A549 (cell line): Measurements from ENCODE around the gene AHCTF1. TPM values are rescaled to one million over a fixed set of nuclear protein-coding genes. Genes with fewer than 3 reads are reported as not detected.

Experiments used
- ATAC-seq, 2 experiments: fragments of 200-7000 bp in 1 of 2; fragments of >200 bp in 1 of 2; cut with Nextera tagmentation in 1 of 2; cut with Tn5 transposase in 1 of 2; 3 replicates each; pipeline versions ENCODE4 v1.8.0 to v1.9.1; 2018 to 2020; ENCODE audit warnings: mild to moderate bottlenecking in 1 of 2, moderate library complexity in 1 of 2
- CTCF ChIA-PET: fragments of 300-600 bp; sonication (Branson Sonifier 250); formaldehyde crosslinking; extraction: SDS; loops from one replicate; lab custom pipeline; 2021; ENCODE audit warnings: antibody characterized with exemption, inconsistent platforms; lab: Yijun Ruan, JAX
- POLR2A ChIA-PET: fragments of 350-600 bp; formaldehyde crosslinking; extraction: SDS; loops from one replicate; lab custom pipeline; 2021; ENCODE audit warnings: antibody characterized with exemption, inconsistent platforms; lab: Yijun Ruan, JAX
- DNase-seq, 2 experiments: peaks; one replicate each; pipeline versions ENCODE4 v3.0.0 to v3.0.0-alpha.2; 2011 to 2016; ENCODE audit warnings: low read depth in 1 of 2, low spot score in 1 of 2
- FAIRE-seq: peaks from 2 replicates; lab custom pipeline; 2011; peaks lifted over from hg19 to GRCh38; lab: Jason Lieb, UNC
- H3K27ac ChIP-seq, 2 experiments: fragments of >200 bp; sonication (Bioruptor Twin); formaldehyde crosslinking; 3 replicates each; pipeline ENCODE4 v1.5.1; 2016 to 2017
- H3K4me1 ChIP-seq: fragments of >200 bp; sonication (Bioruptor Twin); formaldehyde crosslinking; 3 replicates; pipeline ENCODE4 v1.6.1; 2016
- H3K4me2 ChIP-seq: fragments of >200 bp; sonication (Bioruptor Twin); formaldehyde crosslinking; 3 replicates; pipeline ENCODE4 v1.6.1; 2016
- H3K4me3 ChIP-seq: fragments of >200 bp; sonication (Bioruptor Twin); formaldehyde crosslinking; 3 replicates; pipeline ENCODE4 v1.5.1; 2016
- H3K9me3 ChIP-seq: fragments of >200 bp; sonication (Bioruptor Twin); formaldehyde crosslinking; 3 replicates; pipeline ENCODE4 v1.6.1; 2016
- CTCF ChIP-seq: fragments of >200 bp; sonication (Bioruptor Twin); formaldehyde crosslinking; IDR thresholded peaks from 3 replicates; pipeline ENCODE4 v1.5.1; 2016
- ELK1 ChIP-seq: fragments of 150-350 bp; IDR thresholded peaks from 2 replicates; pipeline ENCODE4 v1.6.1; 2014; ENCODE audit warnings: low read depth, mild to moderate bottlenecking, low read length
- FOSL2 ChIP-seq, 2 experiments: fragments of 450-650 bp in 1 of 2; fragments of >200 bp in 1 of 2; sonication (Bioruptor Twin) in 1 of 2; formaldehyde crosslinking; IDR thresholded peaks; 2 replicates each; pipeline versions ENCODE4 v1.5.0 to v1.6.1; 2016 to 2020; ENCODE audit warnings: mild to moderate bottlenecking in 1 of 2, moderate library complexity in 1 of 2
- HEYL ChIP-seq: fragments of 250-450 bp; sonication (Bioruptor Pico); IDR thresholded peaks from 2 replicates; pipeline ENCODE4 v1.8.0; 2021; ENCODE audit warnings: mild to moderate bottlenecking, moderate library complexity
- HOXA7 ChIP-seq: fragments of 250-450 bp; sonication (Bioruptor Pico); IDR thresholded peaks from 2 replicates; pipeline ENCODE4 v1.5.0; 2020; ENCODE audit warnings: mild to moderate bottlenecking, moderate library complexity
- MYC ChIP-seq: IDR thresholded peaks from 2 replicates; pipeline ENCODE4 v1.6.1; 2012; ENCODE audit warnings: mild to moderate bottlenecking, inconsistent platforms, low read length, improper control_type of control experiment, borderline replicate concordance
- NFE2L2 ChIP-seq: fragments of 150-350 bp; conservative IDR thresholded peaks from 2 replicates; pipeline ENCODE4 v1.6.1; 2014; ENCODE audit warnings: low read length
- POLR2A ChIP-seq: IDR thresholded peaks from 2 replicates; pipeline ENCODE4 v1.6.1; 2012; ENCODE audit warnings: mild to moderate bottlenecking, low read length
- POLR2AphosphoS2 ChIP-seq: conservative IDR thresholded peaks from 2 replicates; pipeline ENCODE4 v1.6.1; 2012; ENCODE audit warnings: low read length, improper control_type of control experiment, inconsistent platforms
- RAD21 ChIP-seq, 2 experiments: fragments of >200 bp in 1 of 2; sonication (Bioruptor Twin) in 1 of 2; formaldehyde crosslinking in 1 of 2; IDR thresholded peaks in 1 of 2; conservative IDR thresholded peaks in 1 of 2; 2 replicates in 1 of 2; 3 replicates in 1 of 2; pipeline ENCODE4 v1.6.1; 2012 to 2018; ENCODE audit warnings: inconsistent platforms in 1 of 2
- REST ChIP-seq: fragments of 200-600 bp; sonication (generic); IDR thresholded peaks from 2 replicates; pipeline ENCODE4 v1.6.1; 2016; ENCODE audit warnings: antibody characterized with exemption, mild to moderate bottlenecking, moderate library complexity
- TFCP2L1 ChIP-seq: fragments of 250-450 bp; sonication (Bioruptor Pico); IDR thresholded peaks from 2 replicates; pipeline ENCODE4 v1.5.0; 2021; ENCODE audit warnings: mild to moderate bottlenecking
- USF2 ChIP-seq: fragments of 450-650 bp; IDR thresholded peaks from 2 replicates; pipeline ENCODE4 v1.6.1; 2014; ENCODE audit warnings: antibody characterized with exemption
- ZC3H11A ChIP-seq: fragments of 450-650 bp; IDR thresholded peaks from 2 replicates; pipeline ENCODE4 v1.6.1; 2014; ENCODE audit warnings: antibody characterized with exemption, mild to moderate bottlenecking
- ZFP36 ChIP-seq: fragments of 450-650 bp; IDR thresholded peaks from 2 replicates; pipeline ENCODE4 v1.6.1; 2014; ENCODE audit warnings: borderline replicate concordance; ENCODE audit not compliant: partially characterized antibody
- ZNF302 ChIP-seq: fragments of 250-450 bp; sonication (Bioruptor Pico); IDR thresholded peaks from 2 replicates; pipeline ENCODE4 v1.9.0; 2021; ENCODE audit warnings: inconsistent platforms, mild to moderate bottlenecking, moderate library complexity
- ZSCAN20 ChIP-seq: fragments of 250-450 bp; sonication (Bioruptor Pico); IDR thresholded peaks from 2 replicates; pipeline ENCODE4 v1.8.0; 2022; ENCODE audit warnings: mild to moderate bottlenecking, moderate library complexity
- WGBS: methylation state at CpG from one replicate; pipeline ENCODE4 v1.1.6; 2017; ENCODE audit errors: missing lambda C conversion rate; 5-methylcytosine and 5-hydroxymethylcytosine counted together
- polyA plus RNA-seq, 4 experiments: library from polyadenylated mRNA; depleted of rRNA in 3 of 4; stranded (reverse); fragments of >200 nt; fragmentation: RNase III in 1 of 4; extraction: RNeasy Plus Mini Kit Qiagen cat#74134 plus additional on column Dnase treatment in 1 of 4; gene quantifications; 2 replicates in 3 of 4; 3 replicates in 1 of 4; pipeline ENCODE4 v1.2.3, GENCODE V29; 2011 to 2017

The AHCTF1 gene
- polyA plus RNA-seq, 2 of the 4 experiments (the other 2 are of a cell fraction): 27.0 to 44.7 TPM

GRCh38 chr1:246969621-246970020 lies 37.9 kb upstream of the AHCTF1 start (continued):
- TF ChIP-seq CTCF: no peak
- no peak for TF ChIP-seq ZSCAN20 (CRISPR knock-in tag)
- TF ChIP-seq NFE2L2: no peak
- TF ChIP-seq RAD21 (conservative IDR thresholded peaks at IDR 0.05 in 1 of 2, IDR thresholded peaks at IDR 0.05 in 1 of 2): no peak
- TF ChIP-seq POLR2AphosphoS2: no peak
- no peak for TF ChIP-seq ZC3H11A

GRCh38 chr1:246966502-246966901 lies 34.8 kb upstream of the AHCTF1 start:
- FAIRE-seq (no peak), ATAC-seq (no peak), DNase-seq (no peak)
- ChIA-PET POLR2A (no interaction called here), CTCF (no interaction called here)
- no peaks in the 10 kb centered on the region for H3K4me1 ChIP-seq
- no peak for TF ChIP-seq ELK1
- TF ChIP-seq TFCP2L1: no peak
- no peak for TF ChIP-seq USF2
- no peak for TF ChIP-seq POLR2AphosphoS2
- TF ChIP-seq POLR2A: no peak
- no peak for TF ChIP-seq MYC
- no peak for TF ChIP-seq ZFP36
- TF ChIP-seq FOSL2 (IDR thresholded peaks at IDR 0.05): no peak
- TF ChIP-seq FOSL2 (CRISPR knock-in tag; IDR thresholded peaks at IDR 0.05): no peak
- no peak for TF ChIP-seq HEYL (CRISPR knock-in tag)
- no peak for TF ChIP-seq ZSCAN20 (CRISPR knock-in tag)
- TF ChIP-seq REST: no peak
- peaks cover 32% of the 10 kb centered on the region for H3K9me3 ChIP-seq
- 42% methylated on average over 2 of the region's 2 CpGs for whole genome bisulfite sequencing
- no peak overlapping the region for H3K27ac ChIP-seq
- no peak overlapping the region for H3K4me3 ChIP-seq
- H3K4me2 ChIP-seq: no peak overlapping the region

- peaks cover 19% of the 10 kb centered on the region; the same call in 2 of the 3 replicates for H3K9me3 ChIP-seq
- ChIA-PET POLR2A (no interaction called here), CTCF (interaction anchor here (2.6 kb wide), 1 partner anchor 11 kb away, joined by 9 read pairs; no protein-coding TSS in a partner anchor)
- H3K4me1 ChIP-seq: no peaks in the 10 kb centered on the region
- WGBS: 47% methylated on average over 1 of the region's 1 CpG
- no peak overlapping the region for H3K4me3 ChIP-seq
- no peak for FAIRE-seq
- no peak overlapping the region for H3K27ac ChIP-seq
- DNase-seq: no peak
- no peak for ATAC-seq
- H3K4me2 ChIP-seq: no peak overlapping the region
- TF ChIP-seq HOXA7 (CRISPR knock-in tag) (no peak), POLR2AphosphoS2 (no peak), POLR2A (no peak), ZNF302 (CRISPR knock-in tag) (no peak)
Measured at GRCh38 chr1:246959944-246960693, 28.4 kb upstream of the AHCTF1 start.
